Measurements from ENCODE around the gene MAD1L1.

MAD1L1 gene

GRCh38 chr7:2114926-2115759, 117.6 kb downstream of the MAD1L1 start:
- Histone ChIP-seq H3K27ac (no peak overlapping the region), H3K4me3 (IDR thresholded peaks at IDR 0.05; ENCODE audit: insufficient read depth, low read depth, low read length) (no peak overlapping the region), H2AFZ (ENCODE audit: low read depth) (no peak overlapping the region), H3K27me3 (ENCODE audit: insufficient read depth, low read depth) (no peaks in the 10 kb centered on the region), H4K20me1 (ENCODE audit: insufficient read depth) (no peaks in the 10 kb centered on the region), H3K9ac (no peak overlapping the region), H3K36me3 (ENCODE audit: insufficient read depth) (0 out of 2 replicates have a peak, but pooled peaks cover 2% of the 10 kb centered on the region), H3K4me2 (no peak overlapping the region), H3K4me1 (ENCODE audit: low read depth, poor library complexity, severe bottlenecking) (no peaks in the 10 kb centered on the region), H3K79me2 (ENCODE audit: insufficient read depth, low read depth) (no peaks in the 10 kb centered on the region)
- no peak for TF ChIP-seq CTCF (conservative IDR thresholded peaks at IDR 0.05; ENCODE audit: low read depth, low read length)

GRCh38 chr7:2114052-2114451, 118.7 kb downstream of the MAD1L1 start:
- Histone ChIP-seq H4K20me1 (ENCODE audit: insufficient read depth) (no peaks in the 10 kb centered on the region), H3K27ac (no peak overlapping the region), H3K27me3 (ENCODE audit: insufficient read depth, low read depth) (no peaks in the 10 kb centered on the region), H3K36me3 (ENCODE audit: insufficient read depth) (0 out of 2 replicates have a peak, but pooled peaks cover 2% of the 10 kb centered on the region), H3K4me2 (no peak overlapping the region), H3K4me3 (IDR thresholded peaks at IDR 0.05; ENCODE audit: insufficient read depth, low read depth, low read length) (no peak overlapping the region), H3K4me1 (ENCODE audit: low read depth, poor library complexity, severe bottlenecking) (no peaks in the 10 kb centered on the region), H2AFZ (ENCODE audit: low read depth) (no peak overlapping the region), H3K79me2 (ENCODE audit: insufficient read depth, low read depth) (no peaks in the 10 kb centered on the region), H3K9ac (no peak overlapping the region)
- TF ChIP-seq CTCF (conservative IDR thresholded peaks at IDR 0.05; ENCODE audit: low read depth, low read length) = no peak

- Histone ChIP-seq H3K4me3 (IDR thresholded peaks at IDR 0.05; ENCODE audit: insufficient read depth, low read depth, low read length) (no peak overlapping the region), H3K27ac (no peak overlapping the region), H3K4me1 (ENCODE audit: low read depth, poor library complexity, severe bottlenecking) (no peaks in the 10 kb centered on the region), H2AFZ (ENCODE audit: low read depth) (no peak overlapping the region), H3K27me3 (ENCODE audit: insufficient read depth, low read depth) (no peaks in the 10 kb centered on the region), H4K20me1 (ENCODE audit: insufficient read depth) (no peaks in the 10 kb centered on the region), H3K79me2 (ENCODE audit: insufficient read depth, low read depth) (no peaks in the 10 kb centered on the region), H3K36me3 (ENCODE audit: insufficient read depth) (0 out of 2 replicates have a peak, but pooled peaks cover 2% of the 10 kb centered on the region), H3K4me2 (no peak overlapping the region), H3K9ac (no peak overlapping the region)
- TF ChIP-seq CTCF (conservative IDR thresholded peaks at IDR 0.05; ENCODE audit: low read depth, low read length) = no peak
These were observed 120.2 kb downstream of the MAD1L1 start for GRCh38 chr7:2112261-2113198.

DNA sequence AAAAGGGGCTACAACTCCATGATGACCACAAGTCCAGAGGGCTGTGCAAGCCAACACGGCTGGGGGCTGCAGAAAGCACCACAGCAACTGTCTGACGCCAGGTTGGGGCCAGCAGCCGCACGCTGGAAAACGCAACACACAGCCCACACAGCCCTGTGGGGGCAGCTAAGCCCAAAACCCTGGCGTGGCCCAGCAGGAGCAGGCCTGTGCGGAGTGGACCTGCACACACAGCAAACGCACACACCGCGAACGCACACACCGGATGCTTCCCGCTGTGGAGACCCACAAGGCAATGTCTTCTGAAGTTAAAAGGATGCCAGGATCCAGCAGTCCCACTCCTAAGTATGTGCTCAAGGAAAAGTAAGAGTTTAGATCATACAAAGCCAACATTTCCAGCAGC, 121.2 kb downstream of the MAD1L1 start:
- H3K27ac ChIP-seq = no peak overlapping the region
- H3K4me1 ChIP-seq (ENCODE audit: low read depth, poor library complexity, severe bottlenecking) = no peaks in the 10 kb centered on the region
- no peaks in the 10 kb centered on the region for H4K20me1 ChIP-seq (ENCODE audit: insufficient read depth)
- H3K4me3 ChIP-seq (IDR thresholded peaks at IDR 0.05; ENCODE audit: insufficient read depth, low read depth, low read length) = no peak overlapping the region
- no peaks in the 10 kb centered on the region for H3K27me3 ChIP-seq (ENCODE audit: insufficient read depth, low read depth)
- H3K4me2 ChIP-seq = no peak overlapping the region
- no peak overlapping the region for H2AFZ ChIP-seq (ENCODE audit: low read depth)
- 0 out of 2 replicates have a peak, but pooled peaks cover 2% of the 10 kb centered on the region for H3K36me3 ChIP-seq (ENCODE audit: insufficient read depth)
- TF ChIP-seq CTCF (conservative IDR thresholded peaks at IDR 0.05; ENCODE audit: low read depth, low read length) = no peak
- H3K9ac ChIP-seq = no peak overlapping the region
- no peaks in the 10 kb centered on the region for H3K79me2 ChIP-seq (ENCODE audit: insufficient read depth, low read depth)
